ENCODE data around the gene CLASRP.

- TF ChIP-seq CTCF (conservative IDR thresholded peaks at IDR 0.05; ENCODE audit: low read length) (no peak), EZH2phosphoT487 (IDR thresholded peaks at IDR 0.05; ENCODE audit: borderline replicate concordance, low read depth, low read length) (no peak)
Measured at GRCh38 chr19:45025264-45025663, 13.6 kb upstream of the CLASRP start.
